GM23338 (cell line): ENCODE data around the gene NKX2-4. TPM values are rescaled to one million over a fixed set of nuclear protein-coding genes. Genes with fewer than 3 reads are reported as not detected.

Source experiments
- ATAC-seq: fragments of 200-7000 bp; cut with Tn5 transposase; 3 replicates; pipeline ENCODE4 v1.9.1; 2020
- DNase-seq: peaks from one replicate; pipeline ENCODE4 v3.0.0-alpha.2; 2015; ENCODE audit warnings: low spot score
- H2AFZ ChIP-seq: fragments of 200-600 bp; sonication (generic); 2 replicates; pipeline ENCODE4 v1.8.0; 2016; ENCODE audit warnings: antibody characterized with exemption, mild to moderate bottlenecking, moderate library complexity
- H3F3A ChIP-seq: fragments of 200-600 bp; sonication (generic); replicated peaks from 2 replicates; pipeline ENCODE4 v1.8.0; 2017; ENCODE audit warnings: antibody characterized with exemption, mixed run types, low read depth
- H3K27ac ChIP-seq: fragments of 200-600 bp; sonication (generic); 2 replicates; pipeline ENCODE4 v1.6.1; 2016; ENCODE audit warnings: low read depth
- H3K27me3 ChIP-seq: fragments of 200-600 bp; sonication (generic); 2 replicates; pipeline ENCODE4 v1.8.0; 2016; ENCODE audit warnings: mild to moderate bottlenecking, mixed run types, moderate library complexity; ENCODE audit not compliant: insufficient read depth
- H3K36me3 ChIP-seq: fragments of 200-600 bp; sonication (generic); 2 replicates; pipeline ENCODE4 v1.8.0; 2016; ENCODE audit warnings: mild to moderate bottlenecking; ENCODE audit not compliant: insufficient read depth
- H3K4me1 ChIP-seq: fragments of 200-600 bp; sonication (generic); 2 replicates; pipeline ENCODE4 v1.8.0; 2016; ENCODE audit warnings: mild to moderate bottlenecking, moderate library complexity; ENCODE audit not compliant: insufficient read depth
- H3K4me2 ChIP-seq: fragments of 200-600 bp; sonication (generic); 2 replicates; pipeline ENCODE4 v1.7.1; 2017; ENCODE audit warnings: mixed run types
- H3K4me3 ChIP-seq: fragments of 200-600 bp; sonication (generic); 2 replicates; pipeline ENCODE4 v1.6.1; 2016; ENCODE audit warnings: mixed run types
- H3K79me2 ChIP-seq: fragments of 200-600 bp; sonication (generic); replicated peaks from 2 replicates; pipeline ENCODE4 v1.8.0; 2017; ENCODE audit warnings: mild to moderate bottlenecking; ENCODE audit not compliant: insufficient read depth
- H3K9me2 ChIP-seq: fragments of 200-600 bp; sonication (generic); 2 replicates; pipeline ENCODE4 v1.8.0; 2017; ENCODE audit not compliant: insufficient read depth
- H4K20me1 ChIP-seq: fragments of 200-600 bp; sonication (generic); replicated peaks from 2 replicates; pipeline ENCODE4 v1.8.0; 2017; ENCODE audit warnings: mild to moderate bottlenecking; ENCODE audit not compliant: insufficient read depth
- H3K27ac Mint-ChIP-seq: 2 replicates; pipeline ENCODE4 v1.8.0; 2020; ENCODE audit warnings: inconsistent platforms, mild to moderate bottlenecking, moderate library complexity, mixed read lengths
- H3K27me3 Mint-ChIP-seq: 3 replicates; pipeline ENCODE4 v1.8.0; 2022; ENCODE audit warnings: low read depth, mild to moderate bottlenecking, moderate library complexity, mixed read lengths, inconsistent platforms; ENCODE audit not compliant: insufficient read depth, poor library complexity
- H3K36me3 Mint-ChIP-seq: 3 replicates; pipeline ENCODE4 v1.8.0; 2021; ENCODE audit warnings: low read depth, mild to moderate bottlenecking, inconsistent platforms, moderate library complexity, mixed read lengths
- H3K4me1 Mint-ChIP-seq: 3 replicates; pipeline ENCODE4 v1.8.0; 2020; ENCODE audit warnings: mild to moderate bottlenecking, inconsistent platforms, mixed read lengths
- H3K4me3 Mint-ChIP-seq: 3 replicates; pipeline ENCODE4 v1.8.0; 2021; ENCODE audit warnings: moderate library complexity, mild to moderate bottlenecking, inconsistent platforms, mixed read lengths
- H3K9me3 Mint-ChIP-seq: 3 replicates; pipeline ENCODE4 v1.8.0; 2020; ENCODE audit warnings: moderate library complexity, mild to moderate bottlenecking, inconsistent platforms, mixed read lengths
- CREB1 ChIP-seq: fragments of 250-450 bp; sonication (Bioruptor Pico); IDR thresholded peaks from 2 replicates; pipeline ENCODE4 v1.5.0; 2020; ENCODE audit warnings: low read depth, mild to moderate bottlenecking, moderate library complexity
- EZH2 ChIP-seq: fragments of 200-600 bp; sonication (generic); IDR thresholded peaks from one replicate; pipeline ENCODE4 v1.8.0; 2017; ENCODE audit warnings: antibody characterized with exemption, mild to moderate bottlenecking, low read depth; ENCODE audit not compliant: unreplicated experiment
- EZH2phosphoT487 ChIP-seq: fragments of 200-600 bp; sonication (generic); IDR thresholded peaks from one replicate; pipeline ENCODE4 v1.8.1; 2018; ENCODE audit warnings: antibody characterized with exemption; ENCODE audit not compliant: unreplicated experiment
- POLR2AphosphoS5 ChIP-seq: IDR thresholded peaks from 2 replicates; pipeline ENCODE4 v1.6.1; 2016; ENCODE audit warnings: antibody characterized with exemption, low read depth
- STAT1 ChIP-seq: IDR thresholded peaks from one replicate; pipeline ENCODE4 v1.6.1; 2016; ENCODE audit warnings: antibody characterized with exemption; ENCODE audit not compliant: unreplicated experiment
- ZNF114 ChIP-seq: fragments of 250-450 bp; sonication (Bioruptor Pico); IDR thresholded peaks from 2 replicates; pipeline ENCODE4 v1.5.0; 2020; ENCODE audit warnings: mild to moderate bottlenecking, moderate library complexity
- ZNF331 ChIP-seq: fragments of 250-450 bp; sonication (Bioruptor Pico); IDR thresholded peaks from 2 replicates; pipeline ENCODE4 v1.5.0; 2020; ENCODE audit warnings: low read depth, mild to moderate bottlenecking, moderate library complexity
- polyA plus RNA-seq: library from polyadenylated mRNA; unstranded; fragments of >200 nt; fragmentation: Nextera tagmentation; extraction: Ambion mirVana; gene quantifications from 2 replicates; pipeline ENCODE4 v1.2.1, GENCODE V29; 2016
- total RNA-seq: library from RNA; depleted of rRNA; stranded (reverse); fragments of >200 nt; shearing (Covaris generic); gene quantifications from 2 replicates; pipeline ENCODE4 v1.2.3, GENCODE V29; 2014
- TF ChIP-seq, protein P1 (sequence below): fragments of 250-450 bp; sonication (Bioruptor Pico); IDR thresholded peaks from 2 replicates; pipeline ENCODE4 v1.5.0; 2020; ENCODE audit warnings: mild to moderate bottlenecking, moderate library complexity
- TF ChIP-seq, protein P2 (sequence below): IDR thresholded peaks from 2 replicates; pipeline ENCODE4 v1.6.1; 2016; ENCODE audit warnings: antibody characterized with exemption

The NKX2-4 gene
- total and polyA plus RNA-seq, 2 experiments from 2014 or later = 0.61 to 2.1 TPM

DNA sequence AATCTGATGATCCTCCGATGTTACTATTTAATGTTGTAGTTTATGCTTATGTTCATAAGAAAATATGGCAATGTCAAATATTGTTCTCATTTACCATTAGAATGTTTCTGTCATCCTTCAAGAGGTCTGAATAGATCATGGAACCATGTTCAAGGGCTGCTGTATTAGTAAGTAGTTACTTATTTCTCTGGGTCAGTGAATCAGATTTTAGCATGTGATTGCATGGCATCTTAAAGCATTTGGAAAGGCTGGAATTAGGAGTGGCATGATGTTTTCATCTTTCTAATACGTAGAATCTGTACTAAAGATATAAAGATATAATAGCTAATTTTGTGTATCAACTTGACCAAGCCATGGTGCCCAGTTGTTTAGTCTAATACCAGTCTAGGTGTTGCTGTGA lies 40.5 kb upstream of the NKX2-4 start (continued):
- TF ChIP-seq, protein P1, sequence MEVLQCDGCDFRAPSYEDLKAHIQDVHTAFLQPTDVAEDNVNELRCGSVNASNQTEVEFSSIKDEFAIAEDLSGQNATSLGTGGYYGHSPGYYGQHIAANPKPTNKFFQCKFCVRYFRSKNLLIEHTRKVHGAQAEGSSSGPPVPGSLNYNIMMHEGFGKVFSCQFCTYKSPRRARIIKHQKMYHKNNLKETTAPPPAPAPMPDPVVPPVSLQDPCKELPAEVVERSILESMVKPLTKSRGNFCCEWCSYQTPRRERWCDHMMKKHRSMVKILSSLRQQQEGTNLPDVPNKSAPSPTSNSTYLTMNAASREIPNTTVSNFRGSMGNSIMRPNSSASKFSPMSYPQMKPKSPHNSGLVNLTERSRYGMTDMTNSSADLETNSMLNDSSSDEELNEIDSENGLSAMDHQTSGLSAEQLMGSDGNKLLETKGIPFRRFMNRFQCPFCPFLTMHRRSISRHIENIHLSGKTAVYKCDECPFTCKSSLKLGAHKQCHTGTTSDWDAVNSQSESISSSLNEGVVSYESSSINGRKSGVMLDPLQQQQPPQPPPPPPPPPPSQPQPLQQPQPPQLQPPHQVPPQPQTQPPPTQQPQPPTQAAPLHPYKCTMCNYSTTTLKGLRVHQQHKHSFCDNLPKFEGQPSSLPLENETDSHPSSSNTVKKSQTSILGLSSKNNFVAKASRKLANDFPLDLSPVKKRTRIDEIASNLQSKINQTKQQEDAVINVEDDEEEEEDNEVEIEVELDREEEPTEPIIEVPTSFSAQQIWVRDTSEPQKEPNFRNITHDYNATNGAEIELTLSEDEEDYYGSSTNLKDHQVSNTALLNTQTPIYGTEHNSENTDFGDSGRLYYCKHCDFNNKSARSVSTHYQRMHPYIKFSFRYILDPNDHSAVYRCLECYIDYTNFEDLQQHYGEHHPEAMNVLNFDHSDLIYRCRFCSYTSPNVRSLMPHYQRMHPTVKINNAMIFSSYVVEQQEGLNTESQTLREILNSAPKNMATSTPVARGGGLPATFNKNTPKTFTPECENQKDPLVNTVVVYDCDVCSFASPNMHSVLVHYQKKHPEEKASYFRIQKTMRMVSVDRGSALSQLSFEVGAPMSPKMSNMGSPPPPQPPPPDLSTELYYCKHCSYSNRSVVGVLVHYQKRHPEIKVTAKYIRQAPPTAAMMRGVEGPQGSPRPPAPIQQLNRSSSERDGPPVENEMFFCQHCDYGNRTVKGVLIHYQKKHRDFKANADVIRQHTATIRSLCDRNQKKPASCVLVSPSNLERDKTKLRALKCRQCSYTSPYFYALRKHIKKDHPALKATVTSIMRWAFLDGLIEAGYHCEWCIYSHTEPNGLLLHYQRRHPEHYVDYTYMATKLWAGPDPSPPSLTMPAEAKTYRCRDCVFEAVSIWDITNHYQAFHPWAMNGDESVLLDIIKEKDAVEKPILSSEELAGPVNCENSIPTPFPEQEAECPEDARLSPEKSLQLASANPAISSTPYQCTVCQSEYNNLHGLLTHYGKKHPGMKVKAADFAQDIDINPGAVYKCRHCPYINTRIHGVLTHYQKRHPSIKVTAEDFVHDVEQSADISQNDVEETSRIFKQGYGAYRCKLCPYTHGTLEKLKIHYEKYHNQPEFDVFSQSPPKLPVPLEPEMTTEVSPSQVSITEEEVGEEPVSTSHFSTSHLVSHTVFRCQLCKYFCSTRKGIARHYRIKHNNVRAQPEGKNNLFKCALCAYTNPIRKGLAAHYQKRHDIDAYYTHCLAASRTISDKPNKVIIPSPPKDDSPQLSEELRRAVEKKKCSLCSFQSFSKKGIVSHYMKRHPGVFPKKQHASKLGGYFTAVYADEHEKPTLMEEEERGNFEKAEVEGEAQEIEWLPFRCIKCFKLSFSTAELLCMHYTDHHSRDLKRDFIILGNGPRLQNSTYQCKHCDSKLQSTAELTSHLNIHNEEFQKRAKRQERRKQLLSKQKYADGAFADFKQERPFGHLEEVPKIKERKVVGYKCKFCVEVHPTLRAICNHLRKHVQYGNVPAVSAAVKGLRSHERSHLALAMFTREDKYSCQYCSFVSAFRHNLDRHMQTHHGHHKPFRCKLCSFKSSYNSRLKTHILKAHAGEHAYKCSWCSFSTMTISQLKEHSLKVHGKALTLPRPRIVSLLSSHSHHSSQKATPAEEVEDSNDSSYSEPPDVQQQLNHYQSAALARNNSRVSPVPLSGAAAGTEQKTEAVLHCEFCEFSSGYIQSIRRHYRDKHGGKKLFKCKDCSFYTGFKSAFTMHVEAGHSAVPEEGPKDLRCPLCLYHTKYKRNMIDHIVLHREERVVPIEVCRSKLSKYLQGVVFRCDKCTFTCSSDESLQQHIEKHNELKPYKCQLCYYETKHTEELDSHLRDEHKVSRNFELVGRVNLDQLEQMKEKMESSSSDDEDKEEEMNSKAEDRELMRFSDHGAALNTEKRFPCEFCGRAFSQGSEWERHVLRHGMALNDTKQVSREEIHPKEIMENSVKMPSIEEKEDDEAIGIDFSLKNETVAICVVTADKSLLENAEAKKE (CRISPR knock-in tag) = no peak
- no peak for TF ChIP-seq STAT1

DNA sequence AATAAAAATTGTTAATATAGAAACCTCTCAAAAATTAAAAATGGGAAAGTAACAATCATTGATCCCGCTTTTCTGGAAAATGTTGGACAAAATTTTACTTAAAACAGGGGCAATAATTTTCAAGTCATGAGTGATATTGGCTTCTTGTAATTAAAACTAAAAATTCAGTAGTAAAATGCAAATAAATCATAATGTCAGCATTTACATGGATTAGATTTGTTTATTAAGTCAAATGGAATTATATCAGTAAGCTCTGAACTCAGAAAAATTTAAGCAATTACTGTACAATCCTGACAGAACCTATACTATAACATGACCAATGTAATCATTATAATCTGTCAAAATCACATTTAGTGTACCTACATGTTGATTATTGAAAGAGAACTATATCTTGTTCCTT lies 39.9 kb upstream of the NKX2-4 start:
- no peaks in the 10 kb centered on the region for H3K4me1 ChIP-seq
- no peaks in the 10 kb centered on the region for H3K9me3 Mint-ChIP-seq
- no peaks in the 10 kb centered on the region for H3K9me2 ChIP-seq
- H3F3A ChIP-seq = no peaks in the 10 kb centered on the region
- no peaks in the 10 kb centered on the region for H3K27me3 Mint-ChIP-seq
- H3K4me2 ChIP-seq = no peak overlapping the region
- H3K27ac Mint-ChIP-seq = no peak overlapping the region
- H3K4me3 Mint-ChIP-seq = no peak overlapping the region
- TF ChIP-seq ZNF331 (CRISPR knock-in tag) (no peak), CREB1 (no peak), ZNF114 (no peak), POLR2AphosphoS5 (no peak), EZH2phosphoT487 (no peak), EZH2 (no peak)
- TF ChIP-seq, protein P2, sequence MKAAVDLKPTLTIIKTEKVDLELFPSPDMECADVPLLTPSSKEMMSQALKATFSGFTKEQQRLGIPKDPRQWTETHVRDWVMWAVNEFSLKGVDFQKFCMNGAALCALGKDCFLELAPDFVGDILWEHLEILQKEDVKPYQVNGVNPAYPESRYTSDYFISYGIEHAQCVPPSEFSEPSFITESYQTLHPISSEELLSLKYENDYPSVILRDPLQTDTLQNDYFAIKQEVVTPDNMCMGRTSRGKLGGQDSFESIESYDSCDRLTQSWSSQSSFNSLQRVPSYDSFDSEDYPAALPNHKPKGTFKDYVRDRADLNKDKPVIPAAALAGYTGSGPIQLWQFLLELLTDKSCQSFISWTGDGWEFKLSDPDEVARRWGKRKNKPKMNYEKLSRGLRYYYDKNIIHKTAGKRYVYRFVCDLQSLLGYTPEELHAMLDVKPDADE = no peak
- H4K20me1 ChIP-seq = no peaks in the 10 kb centered on the region
- no peaks in the 10 kb centered on the region for H3K36me3 ChIP-seq
- H3K36me3 Mint-ChIP-seq = no peaks in the 10 kb centered on the region
- H3K4me3 ChIP-seq = no peak overlapping the region
- H3K27me3 ChIP-seq = no peaks in the 10 kb centered on the region
- H2AFZ ChIP-seq = no peak overlapping the region
- H3K4me1 Mint-ChIP-seq = peaks cover 9% of the 10 kb centered on the region; the same call in 2 of the 3 replicates
- ATAC-seq = no peak
- no peak for DNase-seq
- H3K27ac ChIP-seq = no peak overlapping the region
- no peaks in the 10 kb centered on the region for H3K79me2 ChIP-seq
